ENCODE measurements around the gene C1QTNF2.

C1QTNF2 gene

DNA sequence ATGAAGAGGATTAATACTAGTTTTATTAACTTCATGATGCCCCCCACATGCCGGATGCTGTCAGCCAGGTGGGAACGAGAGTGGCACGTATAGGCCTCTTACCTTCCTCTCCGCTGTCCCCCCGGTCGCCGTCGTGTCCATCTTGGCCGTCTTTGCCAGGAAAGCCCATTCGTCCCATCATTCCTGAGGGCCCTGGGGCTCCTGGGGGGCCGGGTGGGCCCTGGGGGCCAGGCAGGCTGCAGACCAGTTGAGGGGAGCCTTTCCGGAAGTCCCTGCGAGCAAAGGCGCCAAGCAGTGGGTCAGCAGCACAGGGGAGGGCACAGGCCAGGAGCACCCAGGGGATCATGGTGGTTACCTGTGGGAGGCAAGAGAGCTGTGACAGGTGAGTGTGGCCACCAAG lies 15.8 kb downstream of the C1QTNF2 start:
- TF ChIP-seq ZNF274 (IDR thresholded peaks at IDR 0.05; ENCODE audit: low read depth, low read length) = no peak
- no peak for TF ChIP-seq YY1 (IDR thresholded peaks at IDR 0.05; ENCODE audit: insufficient read depth, insufficient read length)
- TF ChIP-seq SUZ12 (IDR thresholded peaks at IDR 0.05; ENCODE audit: extremely low read depth, insufficient read depth, insufficient read length) = no peak
- Histone ChIP-seq H3K9ac (ENCODE audit: insufficient read length, low read depth) (no peak overlapping the region), H3K4me1 (ENCODE audit: insufficient read depth, insufficient read length) (peaks cover 5% of the 10 kb centered on the region), H3K27me3 (ENCODE audit: insufficient read depth, insufficient read length) (no peaks in the 10 kb centered on the region), H3K9me3 (ENCODE audit: insufficient read depth, low read length) (no peaks in the 10 kb centered on the region), H3K4me3 (ENCODE audit: insufficient read length, low read depth) (no peak overlapping the region), H3K36me3 (ENCODE audit: insufficient read depth, insufficient read length, low read length) (no peaks in the 10 kb centered on the region)
- no peak for DNase-seq (ENCODE audit: low read depth, low spot score)

- TF ChIP-seq YY1 (IDR thresholded peaks at IDR 0.05; ENCODE audit: insufficient read depth, insufficient read length) (no peak), SUZ12 (IDR thresholded peaks at IDR 0.05; ENCODE audit: extremely low read depth, insufficient read depth, insufficient read length) (no peak), ZNF274 (IDR thresholded peaks at IDR 0.05; ENCODE audit: low read depth, low read length) (no peak)
- no peak overlapping the region for H3K4me3 ChIP-seq (ENCODE audit: insufficient read length, low read depth)
- no peak overlapping the region for H3K9ac ChIP-seq (ENCODE audit: insufficient read length, low read depth)
- H3K4me1 ChIP-seq (ENCODE audit: insufficient read depth, insufficient read length) = peaks cover 5% of the 10 kb centered on the region
- H3K27me3 ChIP-seq (ENCODE audit: insufficient read depth, insufficient read length) = no peaks in the 10 kb centered on the region
- no peaks in the 10 kb centered on the region for H3K36me3 ChIP-seq (ENCODE audit: insufficient read depth, insufficient read length, low read length)
- DNase-seq (ENCODE audit: low read depth, low spot score) = no peak
- H3K9me3 ChIP-seq (ENCODE audit: insufficient read depth, low read length) = no peaks in the 10 kb centered on the region
Observed at GRCh38 chr5:160353379-160353778, 17.0 kb downstream of the C1QTNF2 start.

GRCh38 chr5:160352308-160352707 lies 18.1 kb downstream of the C1QTNF2 start:
- TF ChIP-seq YY1 (IDR thresholded peaks at IDR 0.05; ENCODE audit: insufficient read depth, insufficient read length) = no peak
- no peak for TF ChIP-seq SUZ12 (IDR thresholded peaks at IDR 0.05; ENCODE audit: extremely low read depth, insufficient read depth, insufficient read length)
- TF ChIP-seq ZNF274 (IDR thresholded peaks at IDR 0.05; ENCODE audit: low read depth, low read length) = no peak
- Histone ChIP-seq H3K36me3 (ENCODE audit: insufficient read depth, insufficient read length, low read length) (no peaks in the 10 kb centered on the region), H3K4me1 (ENCODE audit: insufficient read depth, insufficient read length) (peaks cover 2% of the 10 kb centered on the region), H3K9me3 (ENCODE audit: insufficient read depth, low read length) (no peaks in the 10 kb centered on the region), H3K27me3 (ENCODE audit: insufficient read depth, insufficient read length) (no peaks in the 10 kb centered on the region), H3K4me3 (ENCODE audit: insufficient read length, low read depth) (no peak overlapping the region), H3K9ac (ENCODE audit: insufficient read length, low read depth) (no peak overlapping the region)
- DNase-seq (ENCODE audit: low read depth, low spot score) = no peak

DNA sequence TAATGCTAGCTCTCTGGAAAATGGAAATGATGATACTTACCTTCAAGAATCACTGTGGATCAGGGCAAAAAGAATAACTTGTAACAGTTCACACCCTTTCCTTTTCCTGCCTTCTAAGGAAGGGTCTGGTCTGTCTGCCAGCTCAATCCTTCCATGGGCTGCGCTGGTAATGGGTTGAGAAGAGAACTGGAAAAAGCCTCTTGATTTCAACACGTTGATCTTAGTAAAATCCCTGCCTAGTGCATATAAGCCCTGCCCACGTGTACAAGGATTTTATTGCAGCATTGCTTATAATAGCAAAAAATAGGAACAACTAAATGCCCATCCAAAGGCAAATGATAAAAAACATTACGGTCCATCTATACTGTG lies 20.5 kb downstream of the C1QTNF2 start:
- Histone ChIP-seq H3K27me3 (ENCODE audit: insufficient read depth, insufficient read length) (no peaks in the 10 kb centered on the region), H3K4me3 (ENCODE audit: insufficient read length, low read depth) (no peak overlapping the region), H3K9ac (ENCODE audit: insufficient read length, low read depth) (no peak overlapping the region), H3K9me3 (ENCODE audit: insufficient read depth, low read length) (no peaks in the 10 kb centered on the region), H3K4me1 (ENCODE audit: insufficient read depth, insufficient read length) (no peaks in the 10 kb centered on the region), H3K36me3 (ENCODE audit: insufficient read depth, insufficient read length, low read length) (no peaks in the 10 kb centered on the region)
- DNase-seq (ENCODE audit: low read depth, low spot score) = no peak
- TF ChIP-seq YY1 (IDR thresholded peaks at IDR 0.05; ENCODE audit: insufficient read depth, insufficient read length) = no peak
- TF ChIP-seq ZNF274 (IDR thresholded peaks at IDR 0.05; ENCODE audit: low read depth, low read length) = no peak
- TF ChIP-seq SUZ12 (IDR thresholded peaks at IDR 0.05; ENCODE audit: extremely low read depth, insufficient read depth, insufficient read length) = no peak

DNA sequence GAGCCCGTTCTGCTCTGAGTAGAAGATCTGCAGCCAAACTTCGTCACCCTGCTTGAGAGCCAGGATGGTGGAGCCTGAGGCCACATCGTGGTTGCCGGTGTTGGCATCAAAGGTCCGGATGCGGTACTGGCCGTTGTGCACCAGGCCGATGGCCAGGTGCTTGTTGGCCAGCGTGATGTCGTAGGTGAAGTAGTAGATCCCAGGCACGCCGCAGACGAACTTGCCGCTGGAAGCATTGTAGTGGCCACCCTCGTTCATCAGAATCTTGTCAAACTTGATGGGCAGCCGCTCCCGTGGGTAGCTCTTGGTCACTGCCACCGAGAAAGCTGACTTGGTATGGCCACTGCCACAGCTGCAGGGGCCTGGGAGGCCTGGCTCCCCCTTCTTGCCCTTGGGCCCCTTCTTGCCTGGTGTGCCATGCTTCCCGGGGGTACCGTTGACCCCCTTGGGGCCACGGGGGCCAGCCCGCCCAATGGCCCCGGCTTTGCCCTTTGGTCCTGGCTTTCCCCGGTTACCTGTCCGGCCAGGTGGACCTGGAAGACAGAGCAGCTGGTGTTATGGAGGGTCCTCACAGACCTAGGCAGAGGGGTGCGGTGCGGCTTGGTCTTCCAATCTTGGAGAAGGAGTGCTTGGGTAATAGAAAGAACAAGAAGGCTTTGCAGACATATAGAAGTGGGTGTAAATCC lies 21.0 kb downstream of the C1QTNF2 start:
- no peaks in the 10 kb centered on the region for H3K27me3 ChIP-seq (ENCODE audit: insufficient read depth, insufficient read length)
- H3K9ac ChIP-seq (ENCODE audit: insufficient read length, low read depth) = no peak overlapping the region
- H3K36me3 ChIP-seq (ENCODE audit: insufficient read depth, insufficient read length, low read length) = no peaks in the 10 kb centered on the region
- DNase-seq (ENCODE audit: low read depth, low spot score) = no peak
- H3K4me3 ChIP-seq (ENCODE audit: insufficient read length, low read depth) = no peak overlapping the region
- H3K9me3 ChIP-seq (ENCODE audit: insufficient read depth, low read length) = no peaks in the 10 kb centered on the region
- TF ChIP-seq SUZ12 (IDR thresholded peaks at IDR 0.05; ENCODE audit: extremely low read depth, insufficient read depth, insufficient read length) (no peak), YY1 (IDR thresholded peaks at IDR 0.05; ENCODE audit: insufficient read depth, insufficient read length) (no peak), ZNF274 (IDR thresholded peaks at IDR 0.05; ENCODE audit: low read depth, low read length) (no peak)
- no peaks in the 10 kb centered on the region for H3K4me1 ChIP-seq (ENCODE audit: insufficient read depth, insufficient read length)

DNA sequence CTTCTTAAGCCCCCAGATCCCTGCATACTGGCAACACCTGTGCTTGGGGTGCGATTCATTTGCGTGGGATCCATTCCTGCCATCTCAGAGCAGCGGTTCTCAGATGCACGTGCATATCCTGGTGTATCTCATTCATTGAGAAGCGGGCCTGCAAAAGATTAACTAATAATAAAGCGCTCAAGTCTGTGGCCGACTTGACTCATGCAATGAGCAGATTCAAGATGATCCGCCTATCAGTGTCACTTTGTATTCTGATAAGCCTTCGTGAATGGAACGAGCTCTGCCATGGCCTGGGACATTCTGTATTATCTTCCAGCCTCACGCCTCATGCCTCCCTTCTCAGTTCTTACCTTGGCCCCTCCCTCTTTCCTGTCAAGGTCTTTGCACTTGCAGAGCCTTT lies 22.3 kb downstream of the C1QTNF2 start:
- TF ChIP-seq SUZ12 (IDR thresholded peaks at IDR 0.05; ENCODE audit: extremely low read depth, insufficient read depth, insufficient read length) (no peak), ZNF274 (IDR thresholded peaks at IDR 0.05; ENCODE audit: low read depth, low read length) (no peak), YY1 (IDR thresholded peaks at IDR 0.05; ENCODE audit: insufficient read depth, insufficient read length) (no peak)
- no peaks in the 10 kb centered on the region for H3K36me3 ChIP-seq (ENCODE audit: insufficient read depth, insufficient read length, low read length)
- no peaks in the 10 kb centered on the region for H3K4me1 ChIP-seq (ENCODE audit: insufficient read depth, insufficient read length)
- DNase-seq (ENCODE audit: low read depth, low spot score) = no peak
- no peaks in the 10 kb centered on the region for H3K9me3 ChIP-seq (ENCODE audit: insufficient read depth, low read length)
- no peak overlapping the region for H3K9ac ChIP-seq (ENCODE audit: insufficient read length, low read depth)
- H3K27me3 ChIP-seq (ENCODE audit: insufficient read depth, insufficient read length) = no peaks in the 10 kb centered on the region
- H3K4me3 ChIP-seq (ENCODE audit: insufficient read length, low read depth) = no peak overlapping the region

- H3K27me3 ChIP-seq (ENCODE audit: insufficient read depth, insufficient read length) = no peaks in the 10 kb centered on the region
- no peak overlapping the region for H3K9ac ChIP-seq (ENCODE audit: insufficient read length, low read depth)
- DNase-seq (ENCODE audit: low read depth, low spot score) = no peak
- H3K4me3 ChIP-seq (ENCODE audit: insufficient read length, low read depth) = no peak overlapping the region
- H3K36me3 ChIP-seq (ENCODE audit: insufficient read depth, insufficient read length, low read length) = no peaks in the 10 kb centered on the region
- TF ChIP-seq SUZ12 (IDR thresholded peaks at IDR 0.05; ENCODE audit: extremely low read depth, insufficient read depth, insufficient read length) (no peak), YY1 (IDR thresholded peaks at IDR 0.05; ENCODE audit: insufficient read depth, insufficient read length) (no peak), ZNF274 (IDR thresholded peaks at IDR 0.05; ENCODE audit: low read depth, low read length) (no peak)
- no peaks in the 10 kb centered on the region for H3K4me1 ChIP-seq (ENCODE audit: insufficient read depth, insufficient read length)
- H3K9me3 ChIP-seq (ENCODE audit: insufficient read depth, low read length) = no peaks in the 10 kb centered on the region
Observed at GRCh38 chr5:160347448-160347847, 23.0 kb downstream of the C1QTNF2 start.
